ENCODE measurements around the gene MSL2. TPM values are rescaled to one million over a fixed set of nuclear protein-coding genes. Genes with fewer than 3 reads are reported as not detected.
"Not testable (repeated sequence)": the region's sequence is repeated elsewhere in the genome, so short reads cannot be mapped to it uniquely, and the experiment has no call there.

Gene MSL2
- polyA plus RNA-seq, 3 donors = 42.0 to 55.4 (median 46.9) TPM

- DNase-seq (ENCODE audit: extremely low read depth in 1 of 11, low read depth in 9 of 11, low spot score in 4 of 11) = peak; percentile 99 to 100 (median 100)
Measured at GRCh38 chr3:136196401-136197158, 445 bp upstream of the MSL2 start.

- peak in 8 of 11 donors; percentile 44 to 76 (median 71) for DNase-seq (ENCODE audit: extremely low read depth in 1 of 11, low read depth in 9 of 11, low spot score in 4 of 11)
Measured at GRCh38 chr3:136195258-136196063, 674 bp downstream of the MSL2 start.

- peak in 4 of 11 donors; percentile 28 to 44 (median 30) for DNase-seq (ENCODE audit: extremely low read depth in 1 of 11, low read depth in 9 of 11, low spot score in 4 of 11)
Measured at GRCh38 chr3:136194409-136195257, 1.5 kb downstream of the MSL2 start.

GRCh38 chr3:136193278-136194054, 2.7 kb downstream of the MSL2 start:
- peak in 2 of 11 donors; percentile 9 to 13 for DNase-seq (ENCODE audit: extremely low read depth in 1 of 11, low read depth in 9 of 11, low spot score in 4 of 11)

GRCh38 chr3:136192831-136193230, 3.3 kb downstream of the MSL2 start:
- DNase-seq (ENCODE audit: extremely low read depth in 1 of 11, low read depth in 9 of 11, low spot score in 4 of 11) = no peak

GRCh38 chr3:136192195-136192594, 3.9 kb downstream of the MSL2 start:
- not testable (repeated sequence) for DNase-seq (ENCODE audit: extremely low read depth in 1 of 11, low read depth in 9 of 11, low spot score in 4 of 11)

- no peak for DNase-seq (ENCODE audit: extremely low read depth in 1 of 11, low read depth in 9 of 11, low spot score in 4 of 11)
Measured at GRCh38 chr3:136189859-136190617, 6.1 kb downstream of the MSL2 start.

- peak in 2 of 11 donors; percentile 13 to 35 for DNase-seq (ENCODE audit: extremely low read depth in 1 of 11, low read depth in 9 of 11, low spot score in 4 of 11)
Measured at GRCh38 chr3:136189043-136189442, 7.1 kb downstream of the MSL2 start.

GRCh38 chr3:136187868-136188267, 8.3 kb downstream of the MSL2 start:
- no peak for DNase-seq (ENCODE audit: extremely low read depth in 1 of 11, low read depth in 9 of 11, low spot score in 4 of 11)

GRCh38 chr3:136186846-136187245, 9.3 kb downstream of the MSL2 start:
- DNase-seq (ENCODE audit: extremely low read depth in 1 of 11, low read depth in 9 of 11, low spot score in 4 of 11) = no peak

GRCh38 chr3:136186344-136186743, 9.8 kb downstream of the MSL2 start:
- DNase-seq (ENCODE audit: extremely low read depth in 1 of 11, low read depth in 9 of 11, low spot score in 4 of 11) = no peak

- DNase-seq (ENCODE audit: extremely low read depth in 1 of 11, low read depth in 9 of 11, low spot score in 4 of 11) = no peak
Measured at GRCh38 chr3:136184703-136185102, 11.4 kb downstream of the MSL2 start.

GRCh38 chr3:136181741-136182140, 14.4 kb downstream of the MSL2 start:
- DNase-seq (ENCODE audit: extremely low read depth in 1 of 11, low read depth in 9 of 11, low spot score in 4 of 11) = no peak

GRCh38 chr3:136177876-136178275, 18.3 kb downstream of the MSL2 start:
- no peak for DNase-seq (ENCODE audit: extremely low read depth in 1 of 11, low read depth in 9 of 11, low spot score in 4 of 11)

GRCh38 chr3:136173939-136174490, 22.1 kb downstream of the MSL2 start:
- DNase-seq (ENCODE audit: extremely low read depth in 1 of 11, low read depth in 9 of 11, low spot score in 4 of 11) = no peak

- DNase-seq (ENCODE audit: extremely low read depth in 1 of 11, low read depth in 9 of 11, low spot score in 4 of 11) = no peak
Measured at GRCh38 chr3:136171097-136171542, 25.0 kb downstream of the MSL2 start.

- not testable (repeated sequence) for DNase-seq (ENCODE audit: extremely low read depth in 1 of 11, low read depth in 9 of 11, low spot score in 4 of 11)
Measured at GRCh38 chr3:136168236-136168635, 27.9 kb downstream of the MSL2 start.
